PC-9 (cell line): ENCODE results near the gene R3HDM1.

Source experiments
- EZH2 ChIP-seq: fragments of 200-600 bp; sonication (generic); IDR thresholded peaks from 2 replicates; pipeline ENCODE4 v1.8.0; 2017; ENCODE audit warnings: antibody characterized with exemption, low read depth
- TF ChIP-seq, protein P1 (sequence below): fragments of 200-600 bp; sonication (generic); conservative IDR thresholded peaks from 2 replicates; pipeline ENCODE4 v1.6.1; 2017; ENCODE audit warnings: mixed run types, antibody characterized with exemption, mild to moderate bottlenecking, moderate library complexity

DNA sequence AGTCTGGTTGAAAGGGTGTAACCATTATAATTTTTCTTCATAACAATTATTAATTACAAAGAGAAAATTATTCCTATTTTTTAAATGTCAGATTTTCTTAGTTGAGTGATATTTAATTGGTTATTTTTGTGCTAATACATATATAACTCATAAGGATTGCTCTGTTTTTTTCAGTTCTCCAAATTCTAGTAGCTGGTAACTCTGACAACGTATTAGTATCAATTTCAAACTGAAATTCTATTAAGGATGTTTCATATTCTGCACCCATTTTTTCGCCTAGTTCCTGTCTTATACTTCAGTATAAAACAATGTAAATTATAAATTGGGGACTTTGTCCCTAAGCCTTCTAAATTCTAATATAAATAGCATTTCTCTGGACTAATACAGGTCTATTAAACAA is 81.0 kb downstream of the R3HDM1 start:
- TF ChIP-seq, protein P1, sequence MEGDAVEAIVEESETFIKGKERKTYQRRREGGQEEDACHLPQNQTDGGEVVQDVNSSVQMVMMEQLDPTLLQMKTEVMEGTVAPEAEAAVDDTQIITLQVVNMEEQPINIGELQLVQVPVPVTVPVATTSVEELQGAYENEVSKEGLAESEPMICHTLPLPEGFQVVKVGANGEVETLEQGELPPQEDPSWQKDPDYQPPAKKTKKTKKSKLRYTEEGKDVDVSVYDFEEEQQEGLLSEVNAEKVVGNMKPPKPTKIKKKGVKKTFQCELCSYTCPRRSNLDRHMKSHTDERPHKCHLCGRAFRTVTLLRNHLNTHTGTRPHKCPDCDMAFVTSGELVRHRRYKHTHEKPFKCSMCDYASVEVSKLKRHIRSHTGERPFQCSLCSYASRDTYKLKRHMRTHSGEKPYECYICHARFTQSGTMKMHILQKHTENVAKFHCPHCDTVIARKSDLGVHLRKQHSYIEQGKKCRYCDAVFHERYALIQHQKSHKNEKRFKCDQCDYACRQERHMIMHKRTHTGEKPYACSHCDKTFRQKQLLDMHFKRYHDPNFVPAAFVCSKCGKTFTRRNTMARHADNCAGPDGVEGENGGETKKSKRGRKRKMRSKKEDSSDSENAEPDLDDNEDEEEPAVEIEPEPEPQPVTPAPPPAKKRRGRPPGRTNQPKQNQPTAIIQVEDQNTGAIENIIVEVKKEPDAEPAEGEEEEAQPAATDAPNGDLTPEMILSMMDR, result no peak
- TF ChIP-seq EZH2, result no peak
